ENCODE measurements around the gene KRTAP5-4.

DNA sequence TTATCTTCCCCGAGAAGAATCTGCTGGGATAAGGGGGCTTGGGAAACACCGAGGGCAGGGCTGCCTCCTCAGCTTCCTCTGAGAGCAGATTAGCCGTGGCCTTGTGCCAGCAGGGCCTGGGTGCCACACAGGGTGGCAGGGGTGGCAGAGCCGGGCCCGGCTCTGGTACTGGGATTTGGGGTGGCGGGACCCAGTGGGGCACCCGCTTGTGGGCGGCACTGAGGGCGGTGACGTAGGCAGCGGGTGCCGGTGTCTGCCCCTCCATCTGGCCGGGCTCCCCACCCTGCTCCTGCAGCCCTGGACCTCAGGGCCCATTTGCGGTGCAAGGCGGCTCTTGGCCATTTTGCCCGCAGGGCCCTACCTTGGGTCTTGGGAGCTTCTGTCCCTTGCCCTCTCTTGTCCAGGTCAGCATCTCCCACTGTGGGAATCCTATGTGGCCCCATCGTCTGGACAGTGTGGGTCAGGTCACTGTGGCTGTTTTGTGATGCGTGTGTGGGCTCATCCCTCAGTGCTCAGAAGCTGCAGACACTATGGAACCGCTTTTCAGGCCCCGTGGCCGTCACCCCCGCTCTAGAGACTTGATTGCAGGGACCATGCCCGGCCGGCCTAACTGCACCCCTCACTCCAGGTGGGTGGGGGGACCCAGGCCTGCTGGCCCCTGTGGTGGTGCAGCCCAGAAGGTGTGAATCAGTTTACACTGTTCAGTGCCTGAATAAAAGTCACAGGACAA lies 45.3 kb upstream of the KRTAP5-4 start:
- TF ChIP-seq, protein P1, sequence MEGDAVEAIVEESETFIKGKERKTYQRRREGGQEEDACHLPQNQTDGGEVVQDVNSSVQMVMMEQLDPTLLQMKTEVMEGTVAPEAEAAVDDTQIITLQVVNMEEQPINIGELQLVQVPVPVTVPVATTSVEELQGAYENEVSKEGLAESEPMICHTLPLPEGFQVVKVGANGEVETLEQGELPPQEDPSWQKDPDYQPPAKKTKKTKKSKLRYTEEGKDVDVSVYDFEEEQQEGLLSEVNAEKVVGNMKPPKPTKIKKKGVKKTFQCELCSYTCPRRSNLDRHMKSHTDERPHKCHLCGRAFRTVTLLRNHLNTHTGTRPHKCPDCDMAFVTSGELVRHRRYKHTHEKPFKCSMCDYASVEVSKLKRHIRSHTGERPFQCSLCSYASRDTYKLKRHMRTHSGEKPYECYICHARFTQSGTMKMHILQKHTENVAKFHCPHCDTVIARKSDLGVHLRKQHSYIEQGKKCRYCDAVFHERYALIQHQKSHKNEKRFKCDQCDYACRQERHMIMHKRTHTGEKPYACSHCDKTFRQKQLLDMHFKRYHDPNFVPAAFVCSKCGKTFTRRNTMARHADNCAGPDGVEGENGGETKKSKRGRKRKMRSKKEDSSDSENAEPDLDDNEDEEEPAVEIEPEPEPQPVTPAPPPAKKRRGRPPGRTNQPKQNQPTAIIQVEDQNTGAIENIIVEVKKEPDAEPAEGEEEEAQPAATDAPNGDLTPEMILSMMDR (IDR thresholded peaks at IDR 0.05), result no peak
- no peak for TF ChIP-seq EZH2 (IDR thresholded peaks at IDR 0.05; ENCODE audit: borderline replicate concordance, insufficient read depth, low read depth, low read length, poor library complexity, severe bottlenecking)

Measured in B cell (primary cell).